ENCODE measurements around the gene LRRC3. TPM values are rescaled to one million over a fixed set of nuclear protein-coding genes. Genes with fewer than 3 reads are reported as not detected.

The LRRC3 gene
- total RNA-seq, 1 experiment from 2014 or later, result 0.48 TPM

DNA sequence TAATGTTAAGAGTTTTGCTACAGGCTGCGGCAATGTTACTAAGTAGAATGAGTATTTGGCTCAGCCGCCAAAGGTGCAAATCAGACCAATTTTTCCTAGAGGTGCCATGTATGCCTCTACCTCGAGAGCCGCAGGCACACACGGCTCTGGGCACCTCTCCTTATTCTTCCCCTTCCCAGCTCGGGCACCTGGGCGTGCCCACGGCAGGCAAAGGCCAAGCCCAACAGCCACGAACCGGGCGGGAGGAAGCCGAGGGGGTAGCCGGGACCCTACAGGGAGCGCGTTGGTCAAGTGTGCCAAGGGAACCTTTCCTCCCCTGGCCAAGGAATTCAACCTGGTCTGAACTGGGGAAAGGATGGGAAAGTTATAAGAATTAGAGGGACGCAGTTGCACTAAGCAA, 31.0 kb downstream of the LRRC3 start:
- Histone ChIP-seq H3K4me1 (replicated peaks; ENCODE audit: insufficient read depth) (no peaks in the 10 kb centered on the region), H3K9me2 (ENCODE audit: insufficient read depth) (no peaks in the 10 kb centered on the region), H3F3A (ENCODE audit: insufficient read depth, low read depth) (no peaks in the 10 kb centered on the region), H3K79me2 (ENCODE audit: low read depth) (no peaks in the 10 kb centered on the region), H3K4me2 (no peak overlapping the region), H3K4me3 (no peak overlapping the region), H2AFZ (no peak overlapping the region), H3K27ac (no peak overlapping the region), H3K36me3 (ENCODE audit: low read depth) (no peaks in the 10 kb centered on the region), H4K20me1 (ENCODE audit: insufficient read depth) (no peaks in the 10 kb centered on the region), H3K9me3 (ENCODE audit: insufficient read depth, low read depth) (no peaks in the 10 kb centered on the region; the same call in 1 of the 2 replicates), H3K27me3 (ENCODE audit: insufficient read depth, low read depth) (peaks cover 34% of the 10 kb centered on the region)
- CTCF ChIA-PET, result no interaction called here
- no peak for DNase-seq
- no TSS peak for BruUV-seq (replicated peaks)
- TF ChIP-seq, protein P1, sequence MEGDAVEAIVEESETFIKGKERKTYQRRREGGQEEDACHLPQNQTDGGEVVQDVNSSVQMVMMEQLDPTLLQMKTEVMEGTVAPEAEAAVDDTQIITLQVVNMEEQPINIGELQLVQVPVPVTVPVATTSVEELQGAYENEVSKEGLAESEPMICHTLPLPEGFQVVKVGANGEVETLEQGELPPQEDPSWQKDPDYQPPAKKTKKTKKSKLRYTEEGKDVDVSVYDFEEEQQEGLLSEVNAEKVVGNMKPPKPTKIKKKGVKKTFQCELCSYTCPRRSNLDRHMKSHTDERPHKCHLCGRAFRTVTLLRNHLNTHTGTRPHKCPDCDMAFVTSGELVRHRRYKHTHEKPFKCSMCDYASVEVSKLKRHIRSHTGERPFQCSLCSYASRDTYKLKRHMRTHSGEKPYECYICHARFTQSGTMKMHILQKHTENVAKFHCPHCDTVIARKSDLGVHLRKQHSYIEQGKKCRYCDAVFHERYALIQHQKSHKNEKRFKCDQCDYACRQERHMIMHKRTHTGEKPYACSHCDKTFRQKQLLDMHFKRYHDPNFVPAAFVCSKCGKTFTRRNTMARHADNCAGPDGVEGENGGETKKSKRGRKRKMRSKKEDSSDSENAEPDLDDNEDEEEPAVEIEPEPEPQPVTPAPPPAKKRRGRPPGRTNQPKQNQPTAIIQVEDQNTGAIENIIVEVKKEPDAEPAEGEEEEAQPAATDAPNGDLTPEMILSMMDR (conservative IDR thresholded peaks at IDR 0.05), result no peak
- no peak for TF ChIP-seq EZH2 (IDR thresholded peaks at IDR 0.05; ENCODE audit: low read depth)
- intact Hi-C loops (cut with micrococcal nuclease; ENCODE audit: unreplicated experiment), result loop anchor here (10.0 kb wide), 1 partner anchor 672 kb away; no protein-coding TSS in a partner anchor
- POLR2A ChIA-PET (ENCODE audit: unreplicated experiment), result no interaction called here

DNA sequence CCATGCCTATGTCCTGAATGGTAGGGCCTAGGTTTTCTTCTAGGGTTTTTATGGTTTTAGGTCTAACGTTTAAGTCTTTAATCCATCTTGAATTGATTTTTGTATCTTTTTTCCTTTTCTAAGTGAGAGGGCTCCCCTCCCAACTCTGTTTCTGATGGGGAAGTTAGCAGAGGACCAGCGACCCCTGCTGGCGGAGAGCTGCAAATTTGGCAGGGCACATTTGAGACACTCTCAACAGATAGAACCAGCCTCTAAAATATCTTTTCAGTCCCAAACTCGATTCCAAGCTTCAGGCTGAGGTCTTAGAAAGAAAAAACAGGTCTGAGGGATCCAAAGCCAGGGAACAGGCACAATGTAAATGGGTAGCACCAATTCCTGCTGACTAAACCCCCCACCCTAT, 32.5 kb downstream of the LRRC3 start:
- no peaks in the 10 kb centered on the region for H3F3A ChIP-seq (ENCODE audit: insufficient read depth, low read depth)
- peaks cover 35% of the 10 kb centered on the region for H3K27me3 ChIP-seq (ENCODE audit: insufficient read depth, low read depth)
- DNase-seq, result no peak
- POLR2A ChIA-PET (ENCODE audit: unreplicated experiment), result no interaction called here
- H3K4me2 ChIP-seq, result no peak overlapping the region
- H3K79me2 ChIP-seq (ENCODE audit: low read depth), result no peaks in the 10 kb centered on the region
- H3K4me3 ChIP-seq, result no peak overlapping the region
- no TSS peak for BruUV-seq (replicated peaks)
- H3K9me3 ChIP-seq (ENCODE audit: insufficient read depth, low read depth), result no peaks in the 10 kb centered on the region; the same call in 1 of the 2 replicates
- intact Hi-C loops (cut with micrococcal nuclease; ENCODE audit: unreplicated experiment), result loop anchor here (10.0 kb wide), 1 partner anchor 673 kb away; no protein-coding TSS in a partner anchor
- H3K4me1 ChIP-seq (replicated peaks; ENCODE audit: insufficient read depth), result no peaks in the 10 kb centered on the region
- no peaks in the 10 kb centered on the region for H3K36me3 ChIP-seq (ENCODE audit: low read depth)
- CTCF ChIA-PET, result no interaction called here
- H2AFZ ChIP-seq, result no peak overlapping the region
- no peaks in the 10 kb centered on the region for H4K20me1 ChIP-seq (ENCODE audit: insufficient read depth)
- TF ChIP-seq, protein P1 (conservative IDR thresholded peaks at IDR 0.05), result peak; percentile 62
- no peak for TF ChIP-seq EZH2 (IDR thresholded peaks at IDR 0.05; ENCODE audit: low read depth)
- H3K9me2 ChIP-seq (ENCODE audit: insufficient read depth), result no peaks in the 10 kb centered on the region
- H3K27ac ChIP-seq, result no peak overlapping the region

DNA sequence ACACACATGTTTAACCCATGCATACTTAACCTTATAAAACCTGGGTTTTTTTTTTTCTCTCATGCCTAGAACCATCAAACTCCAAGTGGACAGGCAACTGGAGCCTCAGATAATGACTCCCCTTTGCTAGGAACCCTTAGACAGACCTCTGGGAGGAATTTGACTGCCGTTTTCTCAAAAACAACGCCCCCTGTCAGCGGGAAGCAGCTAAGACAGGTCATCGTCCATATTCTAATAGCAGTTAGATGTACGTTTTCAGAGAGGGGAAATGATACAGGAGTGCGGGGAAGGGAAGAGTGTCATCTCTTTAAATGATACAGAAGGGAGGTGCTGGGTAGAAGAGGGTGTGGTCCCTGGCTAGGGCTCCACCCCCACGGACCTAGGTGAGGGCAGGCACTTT, 34.7 kb downstream of the LRRC3 start:
- BruUV-seq (replicated peaks), result no TSS peak
- no peak overlapping the region for H3K4me3 ChIP-seq
- no peaks in the 10 kb centered on the region for H4K20me1 ChIP-seq (ENCODE audit: insufficient read depth)
- no peak overlapping the region for H2AFZ ChIP-seq
- H3K36me3 ChIP-seq (ENCODE audit: low read depth), result no peaks in the 10 kb centered on the region
- no peaks in the 10 kb centered on the region for H3F3A ChIP-seq (ENCODE audit: insufficient read depth, low read depth)
- DNase-seq, result no peak
- no peak for TF ChIP-seq EZH2 (IDR thresholded peaks at IDR 0.05; ENCODE audit: low read depth)
- TF ChIP-seq, protein P1 (conservative IDR thresholded peaks at IDR 0.05), result no peak; the same call in 1 of the 2 replicates
- no peaks in the 10 kb centered on the region for H3K79me2 ChIP-seq (ENCODE audit: low read depth)
- H3K9me3 ChIP-seq (ENCODE audit: insufficient read depth, low read depth), result no peaks in the 10 kb centered on the region
- no peak overlapping the region for H3K4me2 ChIP-seq
- H3K9me2 ChIP-seq (ENCODE audit: insufficient read depth), result no peaks in the 10 kb centered on the region
- no peak overlapping the region for H3K27ac ChIP-seq
- peaks cover 45% of the 10 kb centered on the region for H3K27me3 ChIP-seq (ENCODE audit: insufficient read depth, low read depth)
- ChIA-PET POLR2A (ENCODE audit: unreplicated experiment) (no interaction called here), CTCF (no interaction called here)
- no peaks in the 10 kb centered on the region for H3K4me1 ChIP-seq (replicated peaks; ENCODE audit: insufficient read depth)
- intact Hi-C loops (cut with micrococcal nuclease; ENCODE audit: unreplicated experiment), result loop anchor here (10.0 kb wide), 1 partner anchor 675 kb away; no protein-coding TSS in a partner anchor
